Measurements from ENCODE around the gene P2RY6. TPM values are rescaled to one million over a fixed set of nuclear protein-coding genes. Genes with fewer than 3 reads are reported as not detected.
A peak's percentile ranks its signal among the peaks of the same experiment; 100 is the strongest.

The P2RY6 gene
- total RNA-seq, 1 experiment from 2014 or later: 2.5 TPM

DNA sequence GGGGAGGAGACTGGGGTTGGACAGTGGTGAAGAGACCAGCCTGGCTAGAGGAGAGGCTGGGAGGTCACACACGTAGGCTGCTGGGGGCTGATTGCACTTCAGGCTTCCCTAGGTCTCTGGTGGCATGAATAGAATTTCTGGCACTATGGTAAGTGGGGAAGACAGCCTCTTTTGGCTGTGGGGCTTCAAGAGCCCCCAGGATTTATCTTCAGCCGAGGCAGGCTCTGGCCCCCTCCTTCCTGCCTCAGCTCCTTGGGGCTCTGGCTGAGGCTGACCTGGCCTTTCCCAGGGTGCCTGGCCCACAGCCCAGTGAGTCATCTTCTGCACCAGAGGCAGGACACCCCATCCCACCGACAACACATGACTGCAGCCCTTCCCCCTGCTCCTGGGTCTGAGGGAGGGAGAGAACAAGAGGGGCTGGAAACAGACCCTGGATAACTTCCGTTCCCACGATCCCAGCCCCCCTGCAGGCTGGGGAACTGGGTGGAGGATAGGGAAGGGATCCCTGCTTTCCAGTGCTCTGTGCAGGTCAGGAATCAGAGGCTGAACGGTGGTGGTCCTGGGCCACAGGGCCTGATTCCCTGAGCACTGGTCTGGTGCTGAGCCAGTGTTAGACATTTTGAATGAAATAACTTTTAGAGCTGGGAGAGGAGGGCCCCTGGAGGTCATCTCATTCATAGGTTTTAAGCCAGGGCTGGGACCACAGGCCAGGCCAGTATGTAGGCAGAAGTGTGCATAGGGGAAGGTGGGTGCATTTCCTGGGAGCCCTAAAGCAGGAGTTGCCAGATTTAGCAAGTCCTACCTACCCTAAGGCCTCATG is 62.5 kb downstream of the P2RY6 start:
- DNase-seq (ENCODE audit: low spot score): peak; percentile 61

DNA sequence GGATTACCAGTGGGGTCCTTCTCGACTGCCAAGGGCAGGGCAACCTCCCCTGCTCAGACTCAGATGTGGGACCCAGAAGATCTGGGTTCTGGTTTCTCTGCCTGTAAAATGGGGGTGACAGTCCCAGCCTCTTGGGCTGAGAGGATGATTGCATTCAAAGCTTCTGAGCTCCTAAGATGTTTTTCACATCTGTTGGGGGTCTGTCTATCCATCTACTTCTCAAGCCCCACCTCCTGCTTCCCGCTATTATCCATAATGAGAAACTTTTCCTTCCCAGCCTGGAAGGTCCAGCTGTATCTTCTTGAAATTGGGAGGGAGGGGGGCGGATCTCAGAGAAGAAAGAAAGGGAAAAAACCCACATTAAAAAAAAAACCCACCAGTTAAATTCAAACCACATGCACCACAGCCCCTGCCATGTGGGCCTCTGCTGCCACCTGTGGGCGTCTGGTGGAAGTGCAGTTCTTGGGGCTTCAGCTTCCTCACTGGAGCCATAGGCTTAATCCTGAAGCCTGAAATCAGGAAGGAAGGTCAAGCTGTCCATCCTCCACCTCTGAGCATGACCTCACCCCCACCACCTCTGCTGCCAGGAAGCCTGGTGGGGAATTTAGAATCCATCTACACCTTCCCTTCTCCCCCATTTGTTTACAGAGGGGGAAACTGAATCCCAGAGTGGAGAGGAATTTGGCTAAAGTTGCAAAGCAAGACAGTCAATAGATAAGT is 63.2 kb downstream of the P2RY6 start:
- DNase-seq (ENCODE audit: low spot score): peak; percentile 55

DNA sequence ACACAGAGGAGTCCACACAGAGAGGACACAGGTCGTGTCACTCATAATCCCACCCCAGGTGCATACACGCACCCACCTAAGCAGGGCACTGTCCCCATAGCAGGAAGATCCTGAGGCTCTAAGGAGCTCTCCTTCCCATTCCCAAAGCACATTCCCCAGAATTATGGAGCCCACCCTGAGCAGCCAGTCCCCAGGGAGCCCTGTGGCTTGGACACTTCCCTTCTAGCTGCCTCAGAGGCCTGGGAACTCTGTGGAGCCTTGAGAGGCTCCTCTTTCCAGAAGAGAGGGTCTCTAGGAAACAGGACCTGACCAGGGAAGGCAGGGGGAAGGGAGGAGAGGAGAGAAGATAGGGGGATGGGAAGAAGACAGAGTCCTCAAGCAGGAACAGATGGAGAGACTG is 65.7 kb downstream of the P2RY6 start:
- no peak for DNase-seq (ENCODE audit: low spot score)

DNA sequence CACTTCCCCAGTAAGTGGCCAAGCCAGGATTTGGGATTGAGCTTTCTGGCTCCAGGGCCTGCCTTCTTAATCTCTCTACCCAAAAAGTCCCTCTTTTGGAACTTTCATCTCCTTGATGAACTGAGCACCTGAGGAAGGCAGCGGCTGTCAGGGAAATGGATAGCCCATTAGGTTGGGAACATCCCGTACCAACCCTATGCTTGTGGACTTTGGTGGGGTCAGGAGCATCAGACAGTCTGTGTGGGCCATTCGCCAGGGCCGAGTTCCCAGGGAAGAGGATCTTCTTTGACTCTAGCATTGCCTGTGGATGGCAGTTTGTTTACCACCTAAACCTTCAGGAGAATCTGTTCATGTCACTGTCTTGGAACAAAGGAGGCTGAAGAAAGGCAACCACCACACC is 66.1 kb downstream of the P2RY6 start:
- DNase-seq (ENCODE audit: low spot score): no peak

DNA sequence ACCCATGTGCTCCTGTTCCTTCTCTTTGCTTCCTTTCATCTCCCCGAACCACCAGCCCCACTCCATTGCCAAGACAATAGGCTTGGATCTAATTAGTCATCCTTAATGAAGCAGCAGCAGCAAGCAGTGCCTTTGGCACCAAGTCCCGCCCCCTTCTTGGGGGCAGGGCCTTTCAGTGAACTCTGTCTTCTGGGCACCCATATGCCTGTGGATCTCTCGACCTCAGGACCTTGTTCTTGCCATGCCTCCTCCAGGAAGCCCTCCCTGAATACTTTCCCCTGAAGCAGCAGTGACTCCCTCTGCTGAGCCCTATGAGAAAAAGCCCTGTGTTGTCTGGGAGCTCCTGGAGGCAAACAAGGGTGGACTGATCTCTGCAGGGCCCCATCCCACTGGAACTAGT is 68.0 kb downstream of the P2RY6 start:
- no peak for DNase-seq (ENCODE audit: low spot score)

DNA sequence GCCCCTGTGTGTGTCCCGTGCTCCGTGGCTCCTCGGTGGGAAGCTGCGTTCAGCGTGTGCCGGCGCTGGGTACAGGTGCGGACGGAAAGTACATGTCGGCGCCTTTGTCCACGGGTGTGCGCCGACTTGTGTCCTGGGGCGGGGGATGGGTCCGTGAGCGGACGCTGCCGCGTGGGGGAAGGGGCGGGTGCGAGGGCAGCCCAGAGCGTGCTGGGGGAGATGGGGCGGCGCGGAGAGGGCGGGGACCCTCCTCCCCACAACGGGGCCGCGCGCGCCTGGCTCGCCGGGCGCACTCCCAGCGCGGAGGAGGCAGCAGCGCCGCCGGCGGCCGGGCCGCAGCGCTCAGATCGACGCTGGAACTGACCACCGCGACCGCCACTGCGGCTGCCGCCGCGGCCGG is 70.5 kb downstream of the P2RY6 start:
- DNase-seq (ENCODE audit: low spot score): no peak

DNA sequence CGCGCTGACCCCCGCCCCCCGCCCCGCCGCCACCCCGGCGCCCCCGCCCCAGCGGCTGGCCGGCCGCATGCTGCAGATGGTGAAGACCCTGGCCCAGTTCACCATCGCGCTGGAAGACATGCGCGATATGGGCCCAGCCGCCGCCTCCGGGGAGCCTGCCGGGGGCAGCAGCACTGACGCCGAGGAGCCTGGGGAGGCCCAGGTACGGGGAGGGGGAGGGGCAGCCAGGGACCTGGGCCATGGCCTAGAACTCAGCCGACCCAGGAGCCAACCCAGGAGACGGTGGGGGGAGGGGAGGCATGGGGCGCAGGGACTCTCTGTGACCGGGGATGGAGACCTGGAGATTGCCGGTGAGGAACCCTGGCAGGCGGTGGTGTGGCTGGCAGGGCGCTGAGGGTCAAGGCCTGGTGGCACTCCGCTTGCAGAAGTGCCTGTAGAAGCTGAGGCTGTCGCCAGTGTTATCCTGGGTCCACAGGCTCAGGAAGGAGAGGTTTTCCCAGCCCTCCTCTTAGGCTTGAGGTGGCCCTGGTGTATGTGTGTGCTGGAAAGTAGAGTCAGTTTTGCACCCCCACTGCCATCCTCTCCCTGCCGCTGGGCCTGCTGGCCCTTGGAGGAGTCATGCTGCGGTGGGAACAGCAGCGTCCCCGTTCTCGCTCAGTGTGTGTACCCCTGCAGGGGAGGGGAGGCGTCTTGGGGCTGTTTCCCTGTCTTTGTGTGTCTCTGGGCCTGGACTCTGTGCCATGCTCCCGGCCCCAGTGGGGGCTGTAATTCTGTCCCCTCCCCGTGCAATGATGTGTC is 71.1 kb downstream of the P2RY6 start:
- no peak for DNase-seq (ENCODE audit: low spot score)

DNA sequence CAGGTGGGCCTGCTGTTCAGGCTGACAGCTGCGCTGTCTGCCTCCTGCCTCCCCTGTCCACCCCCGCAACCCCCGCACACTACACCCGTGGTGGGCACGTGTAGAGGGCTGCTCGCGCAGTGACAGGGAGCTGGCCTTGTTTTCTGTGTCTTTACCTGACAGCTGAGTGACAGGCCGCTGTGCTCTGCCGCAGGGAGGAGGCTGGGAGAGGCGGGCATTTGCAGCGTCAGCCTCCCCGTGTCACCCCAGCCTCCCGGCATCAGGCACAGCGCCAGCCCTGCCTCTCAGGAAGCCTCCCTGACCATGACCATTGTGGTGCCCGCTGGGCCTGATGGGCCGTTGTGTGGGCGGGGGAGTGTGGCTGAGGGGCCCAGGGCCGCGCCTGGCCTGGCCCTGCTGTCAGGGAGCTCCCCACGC is 72.1 kb downstream of the P2RY6 start:
- no peak for DNase-seq (ENCODE audit: low spot score)

DNA sequence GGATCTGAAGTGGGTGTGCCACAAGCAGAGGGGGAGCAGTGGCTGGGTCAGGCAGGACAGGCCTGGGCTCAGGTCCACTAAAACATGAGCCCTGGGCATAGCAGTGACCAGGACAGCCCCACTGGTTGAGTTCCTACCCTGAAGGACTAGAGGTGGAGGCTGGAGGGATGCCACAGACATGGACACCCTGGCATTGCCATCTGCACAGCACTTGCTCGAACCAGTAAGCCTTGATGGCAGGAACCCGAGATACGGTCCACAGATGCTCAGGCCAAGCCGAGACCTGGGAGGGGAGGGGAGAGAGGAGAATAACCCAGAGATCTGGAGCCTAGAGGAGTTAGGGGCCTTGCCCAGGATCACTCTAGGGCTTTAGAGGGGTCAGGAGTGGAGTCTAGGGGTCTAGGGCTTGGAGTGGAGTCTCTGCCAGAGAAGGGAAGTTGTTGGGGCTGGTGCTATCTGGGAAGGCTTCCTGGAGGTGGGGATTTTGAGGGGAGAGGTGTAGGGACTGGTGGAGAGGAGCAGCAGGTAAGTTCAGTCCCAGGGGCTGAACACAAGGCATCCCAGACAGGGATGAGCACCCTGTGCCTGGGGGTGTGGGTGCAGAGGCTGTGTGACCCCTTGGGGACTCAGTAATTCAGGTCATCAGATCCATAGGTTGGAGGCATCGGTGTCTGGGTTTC is 73.5 kb downstream of the P2RY6 start:
- DNase-seq (ENCODE audit: low spot score): no peak

DNA sequence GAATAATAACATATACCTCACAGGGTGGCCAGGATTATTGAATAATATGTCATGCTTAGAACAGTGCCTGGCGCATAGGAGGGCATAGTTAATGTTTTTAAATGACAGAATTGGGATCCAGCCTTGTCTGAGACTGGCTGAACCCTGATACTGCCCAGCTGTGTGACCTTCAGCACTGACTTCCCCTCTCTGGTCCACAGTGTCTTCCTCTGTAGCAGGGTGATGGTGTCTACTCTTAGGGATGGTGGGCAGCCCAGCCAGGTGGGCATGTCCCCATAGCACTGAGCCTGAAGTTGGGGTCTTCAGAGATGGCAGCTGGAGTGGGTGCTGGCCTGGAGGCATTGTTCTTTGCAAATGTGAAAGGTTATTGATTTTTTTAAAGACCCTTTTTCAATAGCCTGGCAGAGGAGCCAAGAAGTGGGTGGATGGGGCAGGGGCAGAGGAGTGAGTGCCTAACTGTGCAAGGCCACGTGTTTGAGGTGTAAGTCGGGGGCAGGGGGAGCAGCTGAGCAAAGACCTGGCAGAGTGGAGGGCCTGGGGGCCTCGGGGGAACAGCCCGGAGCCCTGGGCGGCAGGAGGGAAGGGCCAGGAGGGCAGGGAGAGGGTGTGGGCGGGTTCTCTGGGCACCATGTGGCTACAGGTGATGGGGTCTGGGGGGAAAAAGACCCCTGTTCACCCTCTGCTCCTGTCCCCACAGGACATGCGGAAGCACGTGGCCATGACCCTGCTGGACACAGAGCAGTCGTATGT is 74.2 kb downstream of the P2RY6 start:
- no peak for DNase-seq (ENCODE audit: low spot score)

DNA sequence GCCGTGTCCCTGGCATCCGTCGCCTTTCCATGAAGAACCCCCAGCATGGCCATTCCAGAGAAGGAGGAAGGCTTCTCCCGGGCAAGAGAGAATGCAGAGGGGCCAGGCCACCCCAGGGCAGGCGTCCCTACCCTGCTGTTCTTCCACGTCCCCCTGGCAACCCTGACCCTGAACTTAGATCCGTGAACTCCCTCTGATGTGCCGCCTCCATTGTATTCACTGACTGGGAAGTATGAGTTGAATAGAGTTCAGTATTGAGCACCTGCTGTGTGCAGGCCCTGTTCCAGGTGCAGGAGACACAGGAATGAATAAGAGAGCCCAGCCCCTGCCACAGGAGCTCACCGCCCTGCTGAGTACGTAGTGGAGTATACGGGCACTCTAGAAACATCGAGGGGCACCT is 74.9 kb downstream of the P2RY6 start:
- DNase-seq (ENCODE audit: low spot score): no peak

Other genes starting within 250 kb of the P2RY6 start
- 3.7 and 5.0 TPM in 2 replicates for gene FCHSD2, start 130.0 kb upstream of the P2RY6 start, total RNA-seq (2014; rRNA removed; shearing (Covaris generic))
- not detected in 2 replicates for gene P2RY2, start 54.1 kb upstream of the P2RY6 start, total RNA-seq (2014; rRNA removed; shearing (Covaris generic))
- gene ARHGEF17, start 35.9 kb downstream of the P2RY6 start, total RNA-seq (2014; rRNA removed; shearing (Covaris generic)): 3.3 and 3.9 TPM in 2 replicates
- gene RELT, start 104.1 kb downstream of the P2RY6 start, total RNA-seq (2014; rRNA removed; shearing (Covaris generic)): 2.1 and 2.2 TPM in 2 replicates

Data from H4 (cell line).